Effector memory CD4-positive, alpha-beta T cell (primary cell): Measurements from ENCODE around the gene OSBP2.
"Not testable (repeated sequence)": the region's sequence is repeated elsewhere in the genome, so short reads cannot be mapped to it uniquely, and the experiment has no call there.

ENCODE experiments used
- DNase-seq, 3 donors: peaks; one replicate each; pipeline ENCODE4 v3.0.0-alpha.2; 2020
- H3K27ac ChIP-seq: 2 replicates; pipeline ENCODE4 v1.7.0; 2013; ENCODE audit warnings: mild to moderate bottlenecking, low read length, moderate library complexity; ENCODE audit not compliant: insufficient read depth, poor library complexity, severe bottlenecking
- H3K27me3 ChIP-seq: replicated peaks from 2 replicates; pipeline ENCODE4 v1.7.0; 2013; ENCODE audit warnings: mild to moderate bottlenecking, low read length; ENCODE audit not compliant: insufficient read depth, control insufficient read depth, poor library complexity, severe bottlenecking
- H3K36me3 ChIP-seq: 2 replicates; pipeline ENCODE4 v1.7.0; 2013; ENCODE audit warnings: mild to moderate bottlenecking, low read length, moderate library complexity; ENCODE audit not compliant: control insufficient read depth, insufficient read depth
- H3K4me1 ChIP-seq: 2 replicates; pipeline ENCODE4 v1.7.0; 2013; ENCODE audit warnings: low read length, mild to moderate bottlenecking; ENCODE audit not compliant: control insufficient read depth, insufficient read depth, poor library complexity, severe bottlenecking
- H3K4me3 ChIP-seq: 2 replicates; pipeline ENCODE4 v1.7.0; 2013; ENCODE audit warnings: low read length, low read depth, mild to moderate bottlenecking; ENCODE audit not compliant: insufficient read depth, poor library complexity, severe bottlenecking
- H3K9me3 ChIP-seq: 2 replicates; pipeline ENCODE4 v1.7.0; 2013; ENCODE audit warnings: mild to moderate bottlenecking, low read length, moderate library complexity; ENCODE audit not compliant: control insufficient read depth

The OSBP2 gene

DNA sequence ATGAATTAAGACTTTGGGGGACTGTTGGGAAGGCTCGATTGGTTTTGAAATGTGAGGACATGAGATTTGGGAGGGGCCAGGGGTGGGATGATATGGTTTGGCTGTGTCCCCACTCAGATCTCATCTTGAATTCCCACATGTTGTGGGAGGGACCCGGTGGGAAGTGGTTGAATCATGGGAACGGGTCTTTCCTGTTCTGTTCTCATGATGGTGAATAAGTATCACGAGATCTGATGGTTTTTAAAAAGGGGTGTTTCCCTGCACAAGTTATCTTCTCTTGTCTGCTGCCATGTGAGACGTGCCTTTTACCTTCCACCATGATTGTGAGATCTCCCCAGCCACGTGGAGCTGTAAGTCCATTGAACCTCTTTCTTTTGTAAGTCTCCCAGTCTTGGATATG is 82.5 kb downstream of the OSBP2 start:
- DNase-seq, H3K36me3 ChIP-seq, H3K9me3 ChIP-seq, H3K27me3 ChIP-seq, H3K27ac ChIP-seq, H3K4me3 ChIP-seq, H3K4me1 ChIP-seq: not testable (repeated sequence)

DNA sequence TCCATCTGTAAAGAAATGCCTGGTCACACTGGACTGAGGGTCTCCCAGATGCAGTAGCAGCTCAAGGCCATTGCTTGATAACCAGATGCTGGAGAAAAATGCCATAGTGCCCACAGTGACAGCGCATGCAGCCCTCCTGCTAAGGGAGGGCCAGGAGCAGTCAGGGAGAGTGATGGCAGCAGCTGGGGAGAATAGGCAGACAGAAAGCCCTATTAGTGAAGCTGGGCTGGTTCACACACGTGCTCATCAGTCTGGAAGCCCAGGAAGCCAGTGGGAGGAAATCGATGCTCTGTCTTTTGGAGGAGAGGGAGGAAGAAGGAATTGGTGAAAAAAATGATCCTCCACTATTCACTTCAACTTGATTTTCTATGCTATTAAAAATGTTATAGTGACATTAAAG is 82.9 kb downstream of the OSBP2 start:
- no peak overlapping the region for H3K4me3 ChIP-seq
- no peak for DNase-seq
- no peaks in the 10 kb centered on the region for H3K4me1 ChIP-seq
- no peaks in the 10 kb centered on the region for H3K27me3 ChIP-seq
- no peaks in the 10 kb centered on the region for H3K36me3 ChIP-seq
- no peak overlapping the region for H3K27ac ChIP-seq
- no peaks in the 10 kb centered on the region for H3K9me3 ChIP-seq

DNA sequence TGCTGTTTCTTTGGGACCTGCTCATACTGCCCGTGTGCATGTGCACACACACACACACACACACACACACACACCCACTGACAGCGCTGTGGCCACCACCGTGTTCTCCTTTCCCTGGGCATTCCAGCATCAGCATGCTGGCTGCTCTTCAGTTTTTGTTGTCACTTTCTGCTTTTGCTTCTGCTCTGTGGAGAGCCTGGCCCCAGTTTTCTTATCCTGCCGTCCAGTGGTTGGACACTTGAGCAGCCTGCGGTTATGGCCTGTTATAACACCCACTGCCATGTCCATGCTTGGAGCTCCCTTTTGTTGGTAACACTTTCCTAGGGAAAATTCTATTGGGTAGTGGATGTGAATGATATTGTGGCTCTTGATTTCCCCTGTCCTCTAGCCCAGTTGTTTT is 83.6 kb downstream of the OSBP2 start:
- DNase-seq = no peak
- H3K27me3 ChIP-seq = no peaks in the 10 kb centered on the region
- H3K4me3 ChIP-seq = no peak overlapping the region
- H3K36me3 ChIP-seq = no peaks in the 10 kb centered on the region
- no peaks in the 10 kb centered on the region for H3K4me1 ChIP-seq
- H3K27ac ChIP-seq = no peak overlapping the region
- H3K9me3 ChIP-seq = no peaks in the 10 kb centered on the region

DNA sequence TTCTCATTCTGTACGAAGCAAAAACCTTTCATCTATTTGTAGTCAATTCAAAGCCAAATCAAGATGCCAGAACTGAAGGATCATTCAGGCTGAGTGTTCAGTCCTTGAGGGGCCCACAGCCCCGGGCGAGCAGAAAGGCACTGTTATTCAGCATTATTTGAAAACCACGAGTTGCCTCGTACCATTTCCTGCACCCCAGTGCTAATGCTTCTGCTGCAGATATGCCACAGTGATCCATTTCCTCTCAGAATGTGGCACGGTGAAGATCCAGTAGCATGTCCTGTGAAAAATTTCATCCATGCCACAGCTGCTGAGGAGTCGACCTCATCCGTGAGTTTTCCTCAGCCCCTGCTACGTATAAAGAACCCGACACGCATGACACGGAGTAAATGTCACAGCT is 85.4 kb downstream of the OSBP2 start:
- Histone ChIP-seq H3K4me1 (no peaks in the 10 kb centered on the region), H3K4me3 (no peak overlapping the region), H3K27me3 (no peaks in the 10 kb centered on the region), H3K27ac (no peak overlapping the region), H3K36me3 (no peaks in the 10 kb centered on the region), H3K9me3 (no peaks in the 10 kb centered on the region)
- no peak for DNase-seq

DNA sequence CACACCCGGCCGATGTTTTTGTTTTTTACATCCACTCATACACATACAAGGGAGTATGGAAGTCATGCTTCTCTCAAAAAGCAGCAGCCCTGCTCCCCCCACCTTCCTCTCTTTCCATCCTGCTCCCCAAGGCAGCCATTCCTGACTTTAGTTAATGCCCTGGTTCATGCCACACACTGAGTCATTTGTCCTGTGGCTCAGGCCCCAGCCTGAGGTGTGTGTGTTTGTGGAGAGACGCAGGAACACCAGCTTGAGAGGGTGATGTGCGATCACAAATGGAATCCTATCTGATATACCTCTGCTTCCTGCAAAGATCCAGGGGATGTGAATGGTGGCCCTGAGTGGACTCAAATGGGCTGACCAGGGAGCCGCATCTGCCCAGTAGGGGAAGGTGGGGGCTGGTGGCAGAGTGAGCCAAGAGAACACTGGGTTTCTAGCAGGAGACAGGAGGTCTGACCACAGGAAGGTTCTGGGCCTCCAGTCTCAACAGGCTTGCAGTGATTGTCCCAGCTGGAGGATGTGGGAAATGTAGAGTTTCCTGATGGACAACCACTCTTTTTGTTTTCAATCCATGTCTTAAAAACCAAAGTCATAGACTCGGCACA is 86.7 kb downstream of the OSBP2 start:
- DNase-seq = no peak
- H3K36me3 ChIP-seq = no peaks in the 10 kb centered on the region
- H3K27me3 ChIP-seq = no peaks in the 10 kb centered on the region
- no peaks in the 10 kb centered on the region for H3K4me1 ChIP-seq
- no peak overlapping the region for H3K4me3 ChIP-seq
- H3K27ac ChIP-seq = no peak overlapping the region
- no peaks in the 10 kb centered on the region for H3K9me3 ChIP-seq

DNA sequence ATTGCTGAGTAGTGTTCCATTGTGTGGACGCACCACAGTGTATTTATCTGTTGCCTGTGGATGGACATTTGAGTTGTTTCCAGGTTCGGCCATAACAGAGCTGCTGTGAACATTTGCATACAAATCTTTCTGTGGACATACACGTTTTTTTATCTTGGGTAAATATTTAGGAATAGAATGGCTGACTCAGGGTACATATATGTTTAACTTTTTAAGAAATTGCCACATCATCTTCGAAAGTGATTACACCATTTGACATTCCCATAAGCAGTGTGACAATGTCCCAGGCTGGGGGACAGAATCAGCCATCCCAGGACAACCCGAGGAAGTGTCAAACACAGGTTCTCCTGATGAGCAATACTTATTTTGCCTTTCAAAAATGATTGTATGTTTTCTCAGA is 87.9 kb downstream of the OSBP2 start:
- Histone ChIP-seq H3K4me1 (no peaks in the 10 kb centered on the region), H3K9me3 (no peaks in the 10 kb centered on the region), H3K4me3 (no peak overlapping the region), H3K27ac (no peak overlapping the region), H3K36me3 (no peaks in the 10 kb centered on the region), H3K27me3 (no peaks in the 10 kb centered on the region)
- DNase-seq = no peak

DNA sequence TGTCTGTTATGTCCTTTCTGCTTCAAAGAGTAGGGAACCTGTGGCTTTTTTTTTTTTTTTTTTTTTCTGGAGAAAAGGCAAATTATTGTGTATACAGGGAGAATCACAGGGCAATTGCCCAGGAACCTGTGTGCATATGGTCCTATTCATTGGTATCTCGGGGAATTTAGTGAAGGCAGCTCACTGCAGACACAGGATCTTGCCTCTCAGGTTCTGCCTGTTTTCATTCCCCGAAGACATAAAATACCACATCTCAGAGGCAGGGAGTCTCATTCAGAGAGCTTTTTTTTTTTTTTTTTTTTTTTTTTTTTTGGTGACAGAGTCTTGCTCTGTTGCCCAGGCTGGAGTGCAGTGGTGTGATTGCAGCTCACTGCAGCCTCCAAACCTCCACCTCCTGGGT is 88.3 kb downstream of the OSBP2 start:
- Histone ChIP-seq H3K27me3 (no peaks in the 10 kb centered on the region), H3K4me3 (no peak overlapping the region), H3K4me1 (no peaks in the 10 kb centered on the region), H3K27ac (no peak overlapping the region), H3K9me3 (no peaks in the 10 kb centered on the region), H3K36me3 (no peaks in the 10 kb centered on the region)
- no peak for DNase-seq

DNA sequence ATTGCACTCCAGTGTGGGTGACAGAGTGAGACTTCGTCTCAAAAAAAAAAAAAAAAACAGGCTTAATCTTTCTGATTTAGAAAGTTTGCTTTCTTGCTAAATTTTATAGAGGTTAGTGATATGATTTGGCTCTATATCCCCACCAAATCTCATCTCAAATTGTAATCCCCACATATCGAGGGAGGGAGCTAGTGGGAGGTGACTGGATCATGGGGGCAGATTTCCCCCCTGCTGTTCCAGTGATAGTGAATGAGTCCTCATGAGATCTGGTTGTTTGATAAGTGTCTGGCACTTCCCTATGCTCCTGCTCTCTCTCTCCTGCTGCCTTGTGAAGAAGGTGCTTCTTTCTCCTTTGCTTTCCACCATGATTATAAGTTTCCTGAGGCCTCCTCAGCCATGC is 90.9 kb downstream of the OSBP2 start:
- no peaks in the 10 kb centered on the region for H3K27me3 ChIP-seq
- H3K9me3 ChIP-seq = no peaks in the 10 kb centered on the region
- DNase-seq = no peak
- H3K4me3 ChIP-seq = no peak overlapping the region
- no peaks in the 10 kb centered on the region for H3K4me1 ChIP-seq
- H3K36me3 ChIP-seq = no peaks in the 10 kb centered on the region
- H3K27ac ChIP-seq = no peak overlapping the region

DNA sequence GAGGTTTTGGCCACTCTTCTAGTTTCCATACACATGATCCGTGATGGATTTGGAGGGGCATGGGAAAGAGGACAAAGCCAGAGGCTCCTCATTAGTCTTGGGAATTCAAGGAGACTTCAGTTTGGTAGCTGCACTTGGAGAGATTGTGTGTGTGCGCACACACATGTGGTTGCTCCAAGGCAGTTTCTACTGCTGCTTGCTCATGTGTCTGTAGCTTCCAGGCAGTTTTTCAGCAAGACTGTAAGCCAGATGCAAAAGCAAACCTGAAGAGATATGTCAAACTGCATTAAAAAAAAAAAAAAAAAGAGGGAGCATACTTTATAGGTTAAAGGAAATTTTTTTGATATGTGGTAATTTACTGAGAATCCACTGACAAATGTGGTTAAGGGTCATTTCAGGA is 95.7 kb downstream of the OSBP2 start:
- Histone ChIP-seq H3K9me3 (no peaks in the 10 kb centered on the region), H3K27me3 (no peaks in the 10 kb centered on the region), H3K27ac (no peak overlapping the region), H3K36me3 (no peaks in the 10 kb centered on the region), H3K4me3 (no peak overlapping the region), H3K4me1 (no peaks in the 10 kb centered on the region)
- DNase-seq = no peak

DNA sequence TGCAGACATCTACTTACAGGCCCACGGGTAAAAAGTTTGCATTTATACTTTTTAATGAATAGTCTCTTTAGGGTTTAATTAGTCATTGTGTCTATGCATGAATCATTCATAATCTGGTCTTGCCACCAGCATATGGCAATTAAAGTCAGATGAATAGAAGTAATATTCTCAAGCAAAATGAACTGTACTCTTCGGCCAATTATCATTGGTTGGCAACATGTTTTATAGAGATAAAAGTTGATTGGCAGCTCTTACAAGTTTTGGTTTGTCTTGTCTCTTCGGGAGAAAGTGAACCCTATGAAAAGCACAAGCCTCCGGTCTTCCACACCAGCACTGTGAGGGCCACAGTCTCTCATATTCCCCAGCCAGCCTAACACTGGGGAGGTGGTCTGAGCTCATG is 97.8 kb downstream of the OSBP2 start:
- no peaks in the 10 kb centered on the region for H3K36me3 ChIP-seq
- no peak overlapping the region for H3K4me3 ChIP-seq
- H3K27ac ChIP-seq = no peak overlapping the region
- no peaks in the 10 kb centered on the region for H3K9me3 ChIP-seq
- no peaks in the 10 kb centered on the region for H3K27me3 ChIP-seq
- DNase-seq = no peak
- H3K4me1 ChIP-seq = no peaks in the 10 kb centered on the region

DNA sequence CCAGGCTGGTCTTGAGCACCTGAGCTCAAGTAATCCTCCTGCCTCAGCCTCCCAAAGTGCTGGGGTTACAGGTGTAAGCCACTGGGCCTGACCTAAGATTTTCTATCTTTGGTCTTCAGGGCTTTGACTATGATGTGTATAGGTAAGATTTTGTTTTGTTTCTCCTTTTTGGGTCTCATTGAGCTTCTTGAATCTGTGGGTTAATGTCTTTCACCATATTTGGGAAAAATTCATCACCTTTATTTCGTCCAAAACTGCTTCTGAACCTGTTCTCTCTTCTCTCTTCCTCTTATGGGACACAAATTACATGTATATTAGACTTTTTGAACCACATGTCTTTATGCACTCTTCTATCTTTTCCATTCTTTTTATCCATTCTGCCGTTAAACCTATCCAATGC is 100.4 kb downstream of the OSBP2 start:
- no peak overlapping the region for H3K27ac ChIP-seq
- no peaks in the 10 kb centered on the region for H3K27me3 ChIP-seq
- H3K9me3 ChIP-seq = no peaks in the 10 kb centered on the region
- no peak for DNase-seq
- H3K4me3 ChIP-seq = no peak overlapping the region
- H3K4me1 ChIP-seq = no peaks in the 10 kb centered on the region
- H3K36me3 ChIP-seq = no peaks in the 10 kb centered on the region
